SK-N-SH treated with all-trans-retinoic acid at 6 μM for 48 hours (cell line): Measurements from ENCODE around the gene ARHGEF33.

ENCODE experiments used
- ATAC-seq: fragments of 200-7000 bp; cut with Tn5 transposase; 3 replicates; pipeline ENCODE4 v1.9.1; 2020; ENCODE audit warnings: mild to moderate bottlenecking, moderate library complexity
- ARNTL ChIP-seq: fragments of 450-650 bp; formaldehyde crosslinking; IDR thresholded peaks from 2 replicates; pipeline ENCODE4 v1.5.0; 2020; ENCODE audit warnings: low read depth, mild to moderate bottlenecking, moderate library complexity, borderline replicate concordance
- BACH2 ChIP-seq: fragments of 250-450 bp; sonication (Bioruptor Pico); IDR thresholded peaks from 2 replicates; pipeline ENCODE4 v1.9.0; 2021; ENCODE audit warnings: mild to moderate bottlenecking, borderline replicate concordance
- CREB5 ChIP-seq: fragments of 250-450 bp; sonication (Bioruptor Pico); IDR thresholded peaks from 2 replicates; pipeline ENCODE4 v1.5.1; 2020; ENCODE audit warnings: low read depth, mild to moderate bottlenecking, moderate library complexity
- CSDC2 ChIP-seq: fragments of 250-450 bp; sonication (Bioruptor Pico); IDR thresholded peaks from 2 replicates; pipeline ENCODE4 v1.5.0; 2020; ENCODE audit warnings: mild to moderate bottlenecking, moderate library complexity
- CSRNP3 ChIP-seq: fragments of 250-450 bp; sonication (Bioruptor Pico); IDR thresholded peaks from 2 replicates; pipeline ENCODE4 v1.5.1; 2021; ENCODE audit warnings: mild to moderate bottlenecking, moderate library complexity
- ESRRG ChIP-seq: fragments of 250-450 bp; sonication (Bioruptor Pico); IDR thresholded peaks from 2 replicates; pipeline ENCODE4 v1.6.1; 2021; ENCODE audit warnings: mild to moderate bottlenecking
- GLIS3 ChIP-seq: fragments of 250-450 bp; sonication (Bioruptor Pico); IDR thresholded peaks from 2 replicates; pipeline ENCODE4 v1.5.0; 2020; ENCODE audit warnings: mild to moderate bottlenecking, moderate library complexity
- ISL1 ChIP-seq: fragments of 250-450 bp; sonication (Bioruptor Pico); IDR thresholded peaks from 2 replicates; pipeline ENCODE4 v2.1.2; 2022; ENCODE audit warnings: mild to moderate bottlenecking, moderate library complexity
- PPARA ChIP-seq: fragments of 250-450 bp; sonication (Bioruptor Pico); IDR thresholded peaks from 2 replicates; pipeline ENCODE4 v1.5.0; 2020; ENCODE audit warnings: mild to moderate bottlenecking, borderline replicate concordance
- RARB ChIP-seq: fragments of 250-450 bp; sonication (Bioruptor Pico); IDR thresholded peaks from 2 replicates; pipeline ENCODE4 v1.8.0; 2021; ENCODE audit warnings: mild to moderate bottlenecking, moderate library complexity
- SNAI2 ChIP-seq: fragments of 250-450 bp; sonication (Bioruptor Pico); IDR thresholded peaks from 2 replicates; pipeline ENCODE4 v1.5.0; 2020; ENCODE audit warnings: mild to moderate bottlenecking, moderate library complexity
- TOX ChIP-seq: fragments of 250-450 bp; sonication (Bioruptor Pico); IDR thresholded peaks from 2 replicates; pipeline ENCODE4 v1.8.0; 2021; ENCODE audit warnings: mild to moderate bottlenecking, moderate library complexity, borderline replicate concordance
- TSHZ2 ChIP-seq: fragments of 250-450 bp; sonication (Bioruptor Pico); IDR thresholded peaks from 2 replicates; pipeline ENCODE4 v1.5.0; 2020; ENCODE audit warnings: mild to moderate bottlenecking, moderate library complexity
- ZC3H10 ChIP-seq: fragments of 250-450 bp; sonication (Bioruptor Pico); IDR thresholded peaks from 2 replicates; pipeline ENCODE4 v1.5.1; 2021; ENCODE audit warnings: mild to moderate bottlenecking, moderate library complexity
- ZFP3 ChIP-seq: fragments of 250-450 bp; sonication (Bioruptor Pico); IDR thresholded peaks from 2 replicates; pipeline ENCODE4 v1.5.0; 2020; ENCODE audit warnings: mild to moderate bottlenecking, moderate library complexity
- ZFP30 ChIP-seq: fragments of 450-650 bp; formaldehyde crosslinking; IDR thresholded peaks from 2 replicates; pipeline ENCODE4 v1.5.0; 2022; ENCODE audit warnings: mild to moderate bottlenecking, moderate library complexity
- ZNF70 ChIP-seq: fragments of 450-650 bp; formaldehyde crosslinking; IDR thresholded peaks from 2 replicates; pipeline ENCODE4 v1.5.0; 2020; ENCODE audit warnings: mild to moderate bottlenecking, moderate library complexity
- ZNF8 ChIP-seq: fragments of 450-650 bp; formaldehyde crosslinking; IDR thresholded peaks from 2 replicates; pipeline ENCODE4 v1.5.0; 2020; ENCODE audit warnings: mild to moderate bottlenecking, moderate library complexity
- TF ChIP-seq, protein P1 (sequence below): fragments of 250-450 bp; sonication (Bioruptor Pico); IDR thresholded peaks from 2 replicates; pipeline ENCODE4 v1.8.0; 2020; ENCODE audit warnings: mild to moderate bottlenecking, moderate library complexity, borderline replicate concordance

ARHGEF33 gene

GRCh38 chr2:38886063-38886462 is 3.6 kb upstream of the ARHGEF33 start:
- TF ChIP-seq, protein P1, sequence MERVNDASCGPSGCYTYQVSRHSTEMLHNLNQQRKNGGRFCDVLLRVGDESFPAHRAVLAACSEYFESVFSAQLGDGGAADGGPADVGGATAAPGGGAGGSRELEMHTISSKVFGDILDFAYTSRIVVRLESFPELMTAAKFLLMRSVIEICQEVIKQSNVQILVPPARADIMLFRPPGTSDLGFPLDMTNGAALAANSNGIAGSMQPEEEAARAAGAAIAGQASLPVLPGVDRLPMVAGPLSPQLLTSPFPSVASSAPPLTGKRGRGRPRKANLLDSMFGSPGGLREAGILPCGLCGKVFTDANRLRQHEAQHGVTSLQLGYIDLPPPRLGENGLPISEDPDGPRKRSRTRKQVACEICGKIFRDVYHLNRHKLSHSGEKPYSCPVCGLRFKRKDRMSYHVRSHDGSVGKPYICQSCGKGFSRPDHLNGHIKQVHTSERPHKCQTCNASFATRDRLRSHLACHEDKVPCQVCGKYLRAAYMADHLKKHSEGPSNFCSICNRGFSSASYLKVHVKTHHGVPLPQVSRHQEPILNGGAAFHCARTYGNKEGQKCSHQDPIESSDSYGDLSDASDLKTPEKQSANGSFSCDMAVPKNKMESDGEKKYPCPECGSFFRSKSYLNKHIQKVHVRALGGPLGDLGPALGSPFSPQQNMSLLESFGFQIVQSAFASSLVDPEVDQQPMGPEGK (CRISPR knock-in tag) = no peak
- TF ChIP-seq ZFP30 (CRISPR knock-in tag) = no peak
- no peak for TF ChIP-seq CREB5
- no peak for ATAC-seq

DNA sequence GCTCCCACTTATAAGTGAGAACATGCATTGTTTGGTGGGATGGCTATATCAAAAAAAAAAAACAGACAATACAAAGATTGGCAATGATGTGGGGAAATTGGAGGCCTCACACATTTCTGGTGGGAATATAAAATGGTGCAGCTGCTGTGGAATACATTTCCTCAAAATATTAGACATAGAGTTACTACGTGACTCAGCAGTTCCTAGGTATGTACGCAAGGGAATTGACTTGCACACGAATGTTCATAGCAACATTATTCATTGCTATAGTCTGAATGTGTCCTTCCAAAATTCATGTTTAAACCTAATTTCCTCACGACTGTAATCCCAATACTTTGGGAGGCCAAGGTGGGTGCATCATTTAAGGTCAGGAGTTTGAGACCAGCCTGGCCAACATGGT is 2.3 kb upstream of the ARHGEF33 start:
- no peak for ATAC-seq
- TF ChIP-seq ZFP3 (no peak), GLIS3 (CRISPR knock-in tag) (no peak), BACH2 (no peak), ZC3H10 (CRISPR knock-in tag) (no peak), TOX (CRISPR knock-in tag) (no peak), TSHZ2 (CRISPR knock-in tag) (no peak), CREB5 (no peak), CSRNP3 (CRISPR knock-in tag) (no peak)

DNA sequence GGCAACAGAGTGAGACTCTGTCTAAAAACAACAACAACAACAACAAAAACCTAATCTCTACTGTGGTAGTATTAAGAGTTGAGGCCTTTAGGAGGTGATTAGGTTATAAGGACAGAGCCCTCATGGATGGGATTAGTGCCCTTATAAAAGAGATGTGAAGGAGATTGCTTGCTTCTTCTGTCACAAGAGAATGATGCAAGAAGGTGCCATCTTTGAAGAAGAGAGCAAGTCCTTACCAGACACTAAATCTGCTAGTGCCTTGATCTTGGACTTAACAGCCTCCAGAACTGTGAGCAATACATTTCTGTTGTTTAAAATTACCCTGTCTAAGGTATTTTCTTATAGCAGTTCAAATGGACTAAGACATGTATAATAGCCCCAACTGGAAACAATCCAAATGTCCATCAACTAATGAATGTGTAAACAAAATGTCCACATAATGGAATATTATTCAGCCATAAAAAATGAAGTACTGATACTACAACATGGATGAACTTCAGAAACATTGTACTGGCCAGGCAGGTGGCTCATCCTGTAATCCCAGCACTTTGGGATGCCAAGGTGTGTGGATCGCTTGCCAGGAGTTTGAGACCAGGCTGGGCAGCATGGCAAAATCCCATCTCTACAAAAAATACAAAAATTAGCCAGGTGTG is 1.6 kb upstream of the ARHGEF33 start:
- no peak for ATAC-seq
- TF ChIP-seq, protein P1 (CRISPR knock-in tag) = no peak
- TF ChIP-seq ZNF8 (CRISPR knock-in tag) (no peak), CREB5 (no peak), ZC3H10 (CRISPR knock-in tag) (no peak), PPARA (CRISPR knock-in tag) (no peak), ISL1 (CRISPR knock-in tag) (no peak), CSDC2 (no peak), ZNF70 (CRISPR knock-in tag) (no peak)

- ATAC-seq = no peak
- TF ChIP-seq RARB (CRISPR knock-in tag) (no peak), PPARA (CRISPR knock-in tag) (no peak), ESRRG (no peak), ZNF8 (CRISPR knock-in tag) (no peak), BACH2 (no peak), SNAI2 (CRISPR knock-in tag) (no peak), ARNTL (CRISPR knock-in tag) (no peak), CREB5 (no peak), ZFP30 (CRISPR knock-in tag) (no peak), ZNF70 (CRISPR knock-in tag) (no peak)
Observed at GRCh38 chr2:38889045-38889444, 630 bp upstream of the ARHGEF33 start.
